GM20431 (cell line): ENCODE results near the gene SLC51B.
"Not testable (repeated sequence)": the region's sequence is repeated elsewhere in the genome, so short reads cannot be mapped to it uniquely, and the experiment has no call there.

Source experiments
- in situ Hi-C: fragments of 300-500 bp; cut with MseI, MboI; formaldehyde crosslinking; loops from one replicate; pipeline ENCODE4 v1.15.0; 2020; ENCODE audit warnings: low sequenced_read_pairs; ENCODE audit not compliant: unreplicated experiment

SLC51B gene

DNA sequence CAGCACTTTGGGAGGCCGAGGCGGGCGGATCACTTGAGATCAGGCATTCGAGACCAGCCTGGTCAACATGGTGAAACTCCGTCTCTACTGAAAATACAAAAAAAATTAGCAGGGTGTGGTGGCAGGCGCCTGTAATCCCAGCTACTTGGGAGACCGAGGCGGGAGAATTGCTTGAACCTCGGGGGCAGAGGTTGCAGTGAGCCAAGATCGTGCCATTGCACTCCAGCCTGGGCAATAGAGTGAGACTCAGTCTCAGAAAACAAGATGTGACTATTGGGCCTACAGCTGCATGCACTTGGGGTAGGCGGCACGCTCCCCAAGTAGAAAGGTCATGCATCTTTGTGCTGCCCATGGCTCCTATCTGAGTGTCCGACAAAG is 48.6 kb downstream of the SLC51B start:
- in situ Hi-C loops, result not testable (repeated sequence)

DNA sequence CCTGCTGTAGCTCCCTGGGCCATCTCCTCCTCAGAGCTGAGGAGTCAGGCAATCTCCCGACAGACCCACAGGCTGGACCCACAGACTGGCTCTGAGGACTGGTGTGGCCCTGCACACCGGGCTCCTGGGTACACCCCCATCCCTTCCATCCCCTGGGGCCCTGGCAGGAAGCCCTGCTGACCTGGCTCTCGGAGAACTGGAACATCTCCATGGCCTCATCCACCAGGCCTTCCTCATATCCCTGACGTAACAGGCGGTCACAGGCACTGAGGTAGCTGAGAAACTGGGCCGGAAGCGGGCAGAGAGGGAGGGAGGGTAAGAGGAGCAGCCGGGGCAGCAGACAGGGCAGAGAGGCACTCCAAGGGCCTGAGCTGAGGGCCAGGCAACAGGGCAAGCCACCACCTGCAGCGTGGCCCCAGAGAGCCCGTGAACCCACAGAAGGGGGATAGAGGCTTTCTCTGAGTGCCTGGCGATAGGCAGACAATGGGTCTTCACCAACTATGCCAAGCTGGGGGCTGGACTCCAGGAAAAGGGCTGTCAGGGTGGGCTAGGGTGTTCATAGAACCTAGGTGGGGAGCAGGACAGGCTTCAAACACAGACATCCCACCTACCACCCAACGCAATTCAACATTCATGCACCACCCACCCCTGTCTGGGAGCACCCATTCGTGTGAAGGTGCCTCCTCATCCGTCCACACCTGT is 49.3 kb downstream of the SLC51B start:
- in situ Hi-C loops, result no loop called here

DNA sequence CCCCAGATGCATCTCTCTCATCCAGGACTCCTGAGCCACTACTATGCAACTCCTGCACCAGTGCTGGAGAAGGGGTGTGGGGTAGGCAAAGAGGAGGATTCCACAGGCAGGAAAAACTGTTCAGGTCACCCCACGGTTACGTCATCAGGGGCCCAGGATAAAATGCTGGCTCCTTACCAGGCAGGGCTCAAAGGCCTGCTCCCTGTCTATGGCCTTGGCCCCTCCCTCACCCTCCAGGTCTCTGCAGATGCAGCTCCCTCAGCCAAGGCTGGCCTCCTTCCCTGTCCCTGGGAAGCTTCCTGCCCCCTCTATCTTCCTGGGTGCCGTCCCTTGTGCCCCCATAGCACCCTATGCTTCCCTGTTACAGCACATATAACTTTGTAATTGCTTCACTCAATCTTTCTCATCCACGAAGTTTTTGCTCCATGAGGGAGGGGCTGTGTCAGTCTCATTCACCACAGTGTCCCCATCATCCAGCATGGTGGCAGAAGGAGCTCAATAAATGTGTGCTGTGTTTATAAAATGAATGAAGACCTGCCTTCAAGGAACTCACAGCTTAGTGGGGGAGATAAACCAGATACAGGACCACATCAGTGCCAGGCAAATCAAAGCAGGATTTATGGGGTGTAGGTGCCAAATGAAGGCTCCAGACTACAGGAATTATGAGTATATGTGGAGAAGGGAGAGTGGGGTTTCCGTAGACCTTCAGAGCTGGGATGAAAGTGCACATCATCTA is 50.0 kb downstream of the SLC51B start:
- in situ Hi-C loops, result no loop called here

DNA sequence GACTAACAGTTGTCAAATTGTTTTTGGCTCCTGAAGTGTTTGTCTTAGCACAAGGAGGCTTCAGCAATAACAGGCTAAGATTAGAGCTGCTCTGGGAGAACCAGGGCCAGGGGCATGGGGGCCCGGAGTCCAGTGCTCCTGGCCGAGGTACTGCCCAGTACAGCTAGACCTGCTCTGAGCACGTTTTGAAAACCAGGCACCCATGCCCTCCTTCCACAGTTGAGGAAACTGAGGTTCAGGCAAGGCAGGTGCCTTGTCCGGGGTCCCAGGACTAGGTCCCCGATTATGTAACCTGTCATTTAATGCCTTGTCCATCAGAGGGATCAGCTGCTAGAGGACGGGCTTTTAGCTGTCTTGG is 50.5 kb downstream of the SLC51B start:
- in situ Hi-C loops, result no loop called here

DNA sequence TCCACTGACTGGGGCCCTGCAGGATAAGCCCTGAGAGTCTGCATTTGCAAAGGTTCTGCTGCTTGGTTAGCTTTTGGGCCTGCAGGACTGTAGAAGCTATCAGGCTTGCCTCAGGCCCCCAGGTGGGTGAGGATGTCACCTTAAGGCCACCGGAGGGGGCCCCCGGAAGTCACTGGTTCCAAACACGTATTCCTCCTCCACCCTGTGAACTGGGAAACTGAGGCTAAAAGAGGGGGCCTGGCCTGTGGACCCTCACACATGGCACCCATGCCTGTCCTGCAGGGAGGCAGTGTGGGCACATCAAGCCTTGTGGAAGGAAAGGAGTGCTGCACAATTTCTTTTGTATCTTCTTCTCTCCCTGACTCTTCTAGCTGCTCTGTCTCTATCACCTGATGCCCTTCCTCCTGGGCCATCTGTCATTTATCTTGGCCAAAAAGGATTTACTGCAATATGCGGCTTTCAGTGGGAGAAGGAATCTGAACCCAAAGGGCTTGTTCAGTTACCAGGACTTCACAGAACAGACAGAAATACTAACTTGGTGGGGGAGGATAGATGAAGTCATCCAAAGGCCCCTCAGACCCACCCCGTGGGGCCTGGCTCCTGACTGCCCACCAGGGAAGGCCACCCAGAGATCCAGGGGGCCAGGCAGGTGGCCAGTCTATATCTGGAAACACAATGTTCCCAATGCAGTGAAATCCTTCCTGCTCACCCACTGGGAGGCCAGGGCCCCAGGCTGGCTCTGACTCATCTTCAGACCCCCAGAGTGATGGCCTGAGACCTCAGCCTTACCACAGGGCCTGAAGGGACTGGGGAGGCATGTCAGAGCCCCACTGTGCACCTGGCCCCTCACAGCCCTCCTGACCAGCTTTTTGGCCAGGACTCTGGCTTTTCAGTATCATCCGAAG is 51.5 kb downstream of the SLC51B start:
- in situ Hi-C loops, result no loop called here

DNA sequence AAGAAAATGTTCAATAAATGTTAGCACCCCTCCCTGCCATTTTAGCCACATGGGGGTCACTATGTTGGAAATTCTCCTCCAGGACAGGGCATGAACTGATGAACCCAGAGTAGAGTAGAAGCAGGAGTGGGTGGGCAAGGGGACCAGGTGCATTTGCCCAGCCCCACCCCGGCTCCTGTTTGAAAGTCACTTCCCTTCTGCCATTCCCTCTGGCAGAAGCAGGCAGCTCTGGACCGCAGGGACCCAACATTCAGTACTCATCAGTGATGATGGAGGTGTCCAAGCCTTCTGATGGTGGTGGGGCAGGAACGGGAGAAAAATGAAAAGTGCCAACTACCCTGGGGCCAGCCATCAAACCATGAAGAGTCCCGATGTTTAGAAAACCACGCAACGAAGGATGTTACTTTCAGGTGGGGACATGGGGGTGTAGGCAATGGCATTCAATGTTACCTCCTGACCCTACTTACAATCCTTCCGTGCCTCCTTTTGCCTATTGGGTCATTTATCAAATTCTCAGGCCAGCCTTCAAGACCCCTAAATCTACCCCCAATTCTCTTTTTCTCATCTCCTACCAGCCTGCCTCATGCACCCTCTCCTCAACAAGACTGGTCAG is 52.6 kb downstream of the SLC51B start:
- in situ Hi-C loops, result no loop called here

DNA sequence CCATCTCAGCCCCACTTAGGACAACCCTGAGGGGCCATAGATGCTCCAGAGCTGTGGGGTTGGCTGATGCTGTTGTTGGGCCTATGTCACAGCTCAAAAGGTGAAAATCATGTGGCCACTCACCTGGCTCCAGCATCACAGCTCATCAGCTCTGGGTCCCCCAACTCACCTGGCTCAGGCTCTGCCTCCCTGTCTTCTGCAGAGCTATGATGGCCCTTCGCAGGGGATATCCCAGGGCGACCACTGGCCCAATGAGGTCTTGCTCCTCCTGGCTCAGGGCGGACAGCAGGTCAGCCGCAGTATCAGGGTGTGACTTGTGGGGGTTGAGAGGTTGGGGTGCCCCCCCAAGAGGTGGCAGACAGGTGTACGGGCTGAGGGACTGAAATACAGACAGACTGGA is 54.1 kb downstream of the SLC51B start:
- in situ Hi-C loops, result no loop called here

DNA sequence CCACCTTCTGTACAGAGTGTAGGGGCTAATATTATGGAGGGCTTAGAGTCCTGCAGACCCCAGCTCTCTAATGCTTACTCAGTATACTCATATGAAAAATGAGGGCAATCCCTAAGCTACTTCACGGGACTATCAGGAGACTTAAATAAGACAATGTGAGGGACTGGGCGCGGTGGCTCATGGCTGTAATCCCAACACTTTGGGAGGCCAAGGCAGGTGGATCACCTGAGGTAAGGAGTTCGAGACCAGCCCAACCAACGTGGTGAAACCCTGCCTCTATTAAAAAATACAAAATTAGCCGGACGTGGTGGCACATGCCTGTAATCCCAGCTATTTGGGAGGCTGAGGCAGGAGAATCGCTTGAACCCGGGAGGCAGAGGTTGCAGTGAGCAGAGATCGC is 54.6 kb downstream of the SLC51B start:
- in situ Hi-C loops, result not testable (repeated sequence)

DNA sequence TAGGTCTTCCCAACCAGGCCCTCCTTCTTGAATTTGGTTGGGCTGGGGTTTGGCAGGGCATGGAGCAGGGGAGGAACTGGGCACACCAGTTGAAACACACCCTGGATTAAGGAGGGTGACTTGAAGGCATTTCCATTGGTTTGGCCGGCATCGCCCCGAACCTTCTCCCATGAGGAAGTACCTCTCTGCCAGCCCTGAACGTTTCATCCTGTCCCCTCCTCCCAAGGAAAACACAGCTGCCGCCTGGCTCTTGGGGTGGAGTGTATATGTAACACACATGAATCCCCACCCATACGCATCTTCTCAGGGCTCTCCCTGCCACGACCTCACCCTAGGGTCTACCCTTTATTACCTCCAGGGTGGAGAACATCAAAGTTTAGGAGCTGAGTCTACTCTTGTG is 55.3 kb downstream of the SLC51B start:
- in situ Hi-C loops, result no loop called here

DNA sequence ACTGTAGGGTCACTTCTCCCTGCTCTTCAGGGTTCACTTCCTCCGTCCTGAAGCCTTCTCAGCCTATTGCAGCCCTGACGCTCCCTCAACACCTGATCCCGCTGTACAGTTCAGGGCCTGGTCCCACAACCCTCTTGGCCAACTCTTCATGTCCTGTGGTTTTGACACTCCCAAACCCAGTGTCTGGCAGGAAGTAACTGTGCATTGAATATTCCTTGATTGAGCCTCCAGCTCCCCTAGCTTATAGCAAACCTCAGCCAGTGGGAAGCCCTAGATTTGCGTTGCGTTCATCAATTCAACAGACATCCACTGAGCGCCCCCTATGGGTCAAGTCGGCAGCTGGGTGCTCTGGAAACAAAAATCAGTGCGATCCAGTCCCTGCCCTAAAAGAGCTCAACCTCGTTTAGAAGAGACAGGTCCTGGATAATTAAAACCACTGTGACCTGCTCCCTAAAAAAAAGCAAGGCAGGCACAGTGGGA is 56.3 kb downstream of the SLC51B start:
- in situ Hi-C loops, result no loop called here

DNA sequence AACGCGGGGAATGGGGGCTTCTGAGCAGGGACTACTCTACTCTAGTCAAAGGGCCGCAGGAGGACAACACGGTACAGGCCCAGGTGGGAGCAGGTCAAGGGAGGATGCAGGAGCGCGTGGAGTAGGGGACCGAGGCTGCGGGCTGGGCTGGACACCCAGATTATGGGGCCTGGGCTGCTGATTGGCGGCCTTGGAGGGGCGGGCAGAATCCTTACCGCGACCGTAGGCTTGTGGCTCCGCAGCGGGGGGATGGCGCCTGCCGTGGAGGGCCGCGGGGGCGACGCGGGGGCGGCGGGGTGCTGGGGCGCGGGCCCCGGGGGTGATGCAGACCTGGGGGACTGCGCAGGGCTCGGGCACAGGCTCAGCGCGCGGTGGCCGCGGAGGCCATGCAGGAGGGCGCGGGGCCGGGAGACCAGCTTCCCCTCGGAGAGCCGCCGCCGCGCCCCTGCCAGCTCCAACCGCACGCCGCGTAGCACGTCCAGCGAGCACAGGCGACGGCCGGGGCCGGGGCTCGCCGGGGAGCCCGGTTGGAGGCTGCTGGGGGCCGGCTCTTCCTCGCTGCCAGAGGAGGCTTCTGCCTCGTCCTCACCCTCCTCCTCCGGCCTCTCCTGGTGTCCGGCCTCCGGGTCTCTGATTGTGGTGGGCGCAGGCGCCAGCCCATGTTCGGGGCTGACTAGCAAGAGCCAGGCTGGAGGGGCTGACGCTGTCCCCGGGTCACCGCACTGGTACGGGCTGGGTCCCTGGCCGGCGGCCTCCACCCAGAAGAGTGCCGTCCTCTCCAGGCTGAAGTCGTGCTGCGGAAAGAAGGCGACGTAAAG is 56.9 kb downstream of the SLC51B start:
- in situ Hi-C loops, result no loop called here

DNA sequence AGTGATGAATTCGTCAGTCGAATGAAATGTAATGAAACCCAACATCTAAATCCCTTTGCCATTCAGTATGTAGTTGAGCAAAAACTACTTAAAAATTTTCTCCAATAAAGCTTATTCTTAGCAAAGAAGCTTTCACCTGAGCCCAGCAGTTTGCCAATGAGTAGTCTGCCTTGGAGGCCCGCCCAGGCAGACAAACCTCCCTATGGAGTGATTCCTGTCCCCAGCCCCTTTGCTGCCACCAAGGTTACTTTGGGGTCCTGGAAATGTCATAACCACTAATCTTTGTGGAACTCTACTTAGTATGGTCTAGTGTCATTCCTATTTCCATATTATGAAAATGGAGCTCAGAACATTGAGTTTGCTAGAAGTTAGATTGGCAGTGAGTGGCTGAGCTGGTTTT is 57.7 kb downstream of the SLC51B start:
- in situ Hi-C loops, result no loop called here
